IgD-negative memory B cell (primary cell): Measurements from ENCODE around the gene LHX1. TPM values are rescaled to one million over a fixed set of nuclear protein-coding genes. Genes with fewer than 3 reads are reported as not detected.

Experiments used
- H3K27ac Mint-ChIP-seq, 3 donors: one replicate each; pipeline ENCODE4 v1.8.0; 2020 to 2022; ENCODE audit warnings: mild to moderate bottlenecking in 3 of 3, mixed read lengths in 3 of 3, moderate library complexity in 1 of 3
- H3K27me3 Mint-ChIP-seq: one replicate; pipeline ENCODE4 v1.8.0; 2021; ENCODE audit warnings: mixed read lengths
- H3K36me3 Mint-ChIP-seq: one replicate; pipeline ENCODE4 v1.8.0; 2020; ENCODE audit warnings: mild to moderate bottlenecking, mixed read lengths
- H3K4me1 Mint-ChIP-seq, 3 donors: one replicate each; pipeline ENCODE4 v1.8.0; 2020 to 2022; ENCODE audit warnings: mixed read lengths in 3 of 3, mild to moderate bottlenecking in 1 of 3
- H3K4me3 Mint-ChIP-seq, 4 donors: one replicate each; pipeline ENCODE4 v1.8.0; 2020 to 2022; ENCODE audit warnings: mild to moderate bottlenecking in 4 of 4, mixed read lengths in 4 of 4, moderate library complexity in 3 of 4
- H3K9me3 Mint-ChIP-seq, 3 donors: one replicate each; pipeline ENCODE4 v1.8.0; 2020 to 2021; ENCODE audit warnings: mixed read lengths in 3 of 3, mild to moderate bottlenecking in 1 of 3
- polyA plus RNA-seq: library from polyadenylated mRNA; unstranded; fragments of 300-500 nt; fragmentation: Illumina TruSeq; gene quantifications from one replicate; pipeline ENCODE4 v1.2.3, GENCODE V29; 2021

The LHX1 gene
- polyA plus RNA-seq, 1 donor from 2014 or later: not detected

GRCh38 chr17:36989173-36989572 is 51.9 kb downstream of the LHX1 start:
- H3K9me3 Mint-ChIP-seq: no peaks in the 10 kb centered on the region

GRCh38 chr17:36992701-36993100 is 55.4 kb downstream of the LHX1 start:
- H3K9me3 Mint-ChIP-seq: no peaks in the 10 kb centered on the region
- no peaks in the 10 kb centered on the region for H3K27me3 Mint-ChIP-seq
- H3K27ac Mint-ChIP-seq: no peak overlapping the region
- no peak overlapping the region for H3K4me3 Mint-ChIP-seq
- H3K36me3 Mint-ChIP-seq: peaks cover 15% of the 10 kb centered on the region
- H3K4me1 Mint-ChIP-seq: no peaks in the 10 kb centered on the region

More at GRCh38 chr17:36989173-36989572, 51.9 kb downstream of the LHX1 start:
- Mint-ChIP-seq H3K4me3 (no peak overlapping the region), H3K27ac (no peak overlapping the region), H3K4me1 (peaks cover 0 to 3% (median 3%) of the 10 kb centered on the region in 3 donors), H3K27me3 (no peaks in the 10 kb centered on the region), H3K36me3 (peaks cover 6% of the 10 kb centered on the region)

- Mint-ChIP-seq H3K27ac (no peak overlapping the region), H3K36me3 (peaks cover 15% of the 10 kb centered on the region), H3K27me3 (no peaks in the 10 kb centered on the region), H3K9me3 (no peaks in the 10 kb centered on the region), H3K4me3 (no peak overlapping the region), H3K4me1 (no peaks in the 10 kb centered on the region)
Observed at GRCh38 chr17:36993227-36993626, 56.0 kb downstream of the LHX1 start.

Other genes starting within 250 kb of the LHX1 start
- gene AATF, start 11.5 kb downstream of the LHX1 start, polyA plus RNA-seq: 98.0 TPM